GM18498 (cell line): Measurements from ENCODE around the gene SLCO1A2.
"Not testable (repeated sequence)": the region's sequence is repeated elsewhere in the genome, so short reads cannot be mapped to it uniquely, and the experiment has no call there.

Experiments
- ATAC-seq: cut with Tn5 transposase; IDR thresholded peaks from one replicate; pipeline ENCODE4 v1.9.1; 2021; ENCODE audit warnings: mild to moderate bottlenecking, moderate library complexity; ENCODE audit not compliant: unreplicated experiment

SLCO1A2 gene, protein sequence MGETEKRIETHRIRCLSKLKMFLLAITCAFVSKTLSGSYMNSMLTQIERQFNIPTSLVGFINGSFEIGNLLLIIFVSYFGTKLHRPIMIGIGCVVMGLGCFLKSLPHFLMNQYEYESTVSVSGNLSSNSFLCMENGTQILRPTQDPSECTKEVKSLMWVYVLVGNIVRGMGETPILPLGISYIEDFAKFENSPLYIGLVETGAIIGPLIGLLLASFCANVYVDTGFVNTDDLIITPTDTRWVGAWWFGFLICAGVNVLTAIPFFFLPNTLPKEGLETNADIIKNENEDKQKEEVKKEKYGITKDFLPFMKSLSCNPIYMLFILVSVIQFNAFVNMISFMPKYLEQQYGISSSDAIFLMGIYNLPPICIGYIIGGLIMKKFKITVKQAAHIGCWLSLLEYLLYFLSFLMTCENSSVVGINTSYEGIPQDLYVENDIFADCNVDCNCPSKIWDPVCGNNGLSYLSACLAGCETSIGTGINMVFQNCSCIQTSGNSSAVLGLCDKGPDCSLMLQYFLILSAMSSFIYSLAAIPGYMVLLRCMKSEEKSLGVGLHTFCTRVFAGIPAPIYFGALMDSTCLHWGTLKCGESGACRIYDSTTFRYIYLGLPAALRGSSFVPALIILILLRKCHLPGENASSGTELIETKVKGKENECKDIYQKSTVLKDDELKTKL

DNA sequence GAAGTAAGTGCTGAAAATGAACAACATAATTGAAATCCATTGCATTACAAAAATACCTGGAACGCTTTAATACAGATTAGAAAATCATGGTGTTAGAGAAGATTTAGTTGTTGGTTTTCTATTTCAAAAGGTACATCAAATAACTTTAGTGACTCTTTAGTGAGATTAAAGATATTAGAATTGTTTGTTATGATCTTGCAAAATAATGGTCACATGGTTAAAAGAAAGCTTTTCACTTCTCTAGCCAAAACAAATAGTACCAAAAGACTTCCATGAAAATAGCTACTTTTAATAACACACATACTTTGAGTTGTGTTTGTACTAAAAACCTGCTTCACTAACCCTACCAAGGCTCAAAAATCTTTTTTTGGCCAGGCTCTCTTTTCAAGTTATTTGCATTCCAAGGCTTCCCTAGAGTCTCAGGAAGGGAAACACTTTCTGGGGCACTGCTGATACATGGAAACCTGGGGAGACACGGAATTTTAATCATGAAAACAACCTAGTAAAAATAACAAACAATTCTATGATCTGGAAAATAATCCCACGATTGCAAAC lies at the start of gene SLCO1A2:
Gene SLCO1A2 (minus strand): TSS at position 147 of the 555 bp plus-strand sequence. CDS start 270 bp downstream, outside the sequence.
- ATAC-seq: no peak

DNA sequence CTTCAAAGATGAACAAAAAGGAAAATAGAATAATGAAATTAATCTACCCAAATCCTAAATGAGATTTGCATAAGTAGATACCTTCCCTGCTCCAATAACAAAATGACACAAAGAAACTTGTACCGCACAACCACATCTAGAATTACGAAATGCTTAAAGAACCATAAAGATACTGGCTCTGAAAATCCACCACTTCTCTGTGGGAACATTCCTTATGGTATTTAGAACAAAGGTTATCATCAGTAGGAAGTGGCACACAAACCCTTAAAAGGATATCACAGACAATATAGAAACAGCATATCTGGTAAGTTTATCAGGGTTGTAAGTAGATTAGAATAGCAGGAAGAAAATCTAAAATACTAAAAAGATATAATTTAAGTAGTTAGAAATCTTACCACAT lies 49.5 kb upstream of the SLCO1A2 start:
- no peak for ATAC-seq

DNA sequence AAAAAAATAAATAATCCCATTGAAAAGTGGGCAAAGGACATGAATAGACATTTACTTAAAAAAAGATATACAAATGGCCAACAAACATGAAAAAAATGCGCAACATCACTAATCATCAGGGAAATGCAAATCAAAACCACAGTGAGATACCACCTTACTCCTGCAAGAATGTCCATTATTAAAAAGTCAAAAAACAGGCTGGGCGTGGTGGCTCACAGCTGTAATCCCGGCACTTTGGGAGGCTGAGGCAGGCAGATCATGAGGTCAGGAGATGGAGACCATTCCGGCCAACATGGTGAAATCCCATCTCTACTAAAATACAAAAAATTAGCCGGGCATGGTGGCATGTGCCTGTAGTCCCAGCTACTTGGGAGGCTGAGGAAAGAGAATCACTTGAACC lies 46.6 kb upstream of the SLCO1A2 start:
- ATAC-seq: not testable (repeated sequence)

DNA sequence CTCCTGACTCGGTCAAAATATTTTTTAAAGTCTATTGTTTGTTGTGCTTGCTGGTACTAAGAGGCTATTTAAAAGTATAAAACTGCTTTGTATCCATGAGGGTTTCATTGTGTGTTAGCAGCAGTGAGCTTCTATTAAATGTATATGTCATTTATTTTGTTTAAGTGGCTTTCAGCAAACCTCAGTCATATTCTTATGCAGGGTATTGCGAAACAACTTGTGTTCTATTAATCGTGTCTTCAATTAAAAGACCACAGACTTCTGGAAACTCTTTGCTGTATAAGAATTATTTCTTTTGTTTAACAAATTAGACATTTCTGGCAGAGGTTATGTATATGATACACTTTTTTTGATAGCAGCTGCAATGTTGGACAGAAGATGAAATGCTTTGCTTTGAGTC lies 44.5 kb upstream of the SLCO1A2 start:
- ATAC-seq: no peak

DNA sequence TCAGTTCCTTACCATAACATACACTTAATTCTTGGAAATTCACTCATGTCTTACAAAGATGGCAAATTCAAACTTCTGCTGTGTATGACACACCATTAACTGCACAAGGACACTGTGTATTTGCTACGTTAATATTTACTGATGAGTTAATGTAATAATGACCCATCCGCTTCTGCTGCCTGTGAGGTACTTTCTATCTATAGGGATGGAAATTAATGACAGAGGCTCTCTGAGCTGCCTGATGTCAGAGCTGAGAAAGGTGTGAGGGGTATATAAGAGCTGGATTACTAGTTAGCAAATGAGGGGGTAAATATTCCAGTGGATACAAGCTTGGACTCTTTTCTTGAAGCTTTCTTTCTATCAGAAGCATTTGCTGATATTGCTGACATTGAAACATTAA lies 37.9 kb upstream of the SLCO1A2 start, which contains the start of gene IAPP:
Gene IAPP (plus strand): TSS at position 301 of the 400 bp plus-strand sequence. CDS start 450 bp downstream, outside the sequence.
- ATAC-seq: no peak

DNA sequence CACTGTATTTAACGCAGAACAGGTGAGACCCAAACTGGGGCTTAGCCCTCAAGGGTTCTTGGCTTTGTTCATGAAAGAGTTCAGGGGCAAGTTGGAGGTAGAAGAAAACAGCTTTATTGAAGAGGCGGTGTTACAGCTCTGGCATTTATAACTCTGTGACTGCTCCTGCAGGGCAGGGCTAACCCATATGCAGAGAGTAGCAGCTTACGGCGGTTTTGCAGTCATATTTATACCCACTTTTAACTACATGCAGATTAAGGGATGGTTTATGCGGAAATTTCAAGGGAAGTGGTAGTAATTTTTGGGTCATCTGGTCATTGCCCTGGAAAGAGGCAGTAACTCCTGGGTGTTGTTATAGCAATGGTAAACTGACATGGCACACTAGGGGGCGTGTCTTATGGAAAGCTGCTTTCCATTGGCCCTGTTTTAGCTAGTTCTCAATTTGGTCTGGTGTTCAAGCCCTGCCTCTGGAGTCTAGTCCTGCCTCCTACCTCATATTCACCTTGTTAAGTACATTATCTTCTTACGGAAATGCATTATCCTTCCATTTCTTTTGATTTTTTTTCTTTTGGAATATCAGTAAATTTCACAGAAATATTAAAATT lies 36.2 kb upstream of the SLCO1A2 start:
- no peak for ATAC-seq

DNA sequence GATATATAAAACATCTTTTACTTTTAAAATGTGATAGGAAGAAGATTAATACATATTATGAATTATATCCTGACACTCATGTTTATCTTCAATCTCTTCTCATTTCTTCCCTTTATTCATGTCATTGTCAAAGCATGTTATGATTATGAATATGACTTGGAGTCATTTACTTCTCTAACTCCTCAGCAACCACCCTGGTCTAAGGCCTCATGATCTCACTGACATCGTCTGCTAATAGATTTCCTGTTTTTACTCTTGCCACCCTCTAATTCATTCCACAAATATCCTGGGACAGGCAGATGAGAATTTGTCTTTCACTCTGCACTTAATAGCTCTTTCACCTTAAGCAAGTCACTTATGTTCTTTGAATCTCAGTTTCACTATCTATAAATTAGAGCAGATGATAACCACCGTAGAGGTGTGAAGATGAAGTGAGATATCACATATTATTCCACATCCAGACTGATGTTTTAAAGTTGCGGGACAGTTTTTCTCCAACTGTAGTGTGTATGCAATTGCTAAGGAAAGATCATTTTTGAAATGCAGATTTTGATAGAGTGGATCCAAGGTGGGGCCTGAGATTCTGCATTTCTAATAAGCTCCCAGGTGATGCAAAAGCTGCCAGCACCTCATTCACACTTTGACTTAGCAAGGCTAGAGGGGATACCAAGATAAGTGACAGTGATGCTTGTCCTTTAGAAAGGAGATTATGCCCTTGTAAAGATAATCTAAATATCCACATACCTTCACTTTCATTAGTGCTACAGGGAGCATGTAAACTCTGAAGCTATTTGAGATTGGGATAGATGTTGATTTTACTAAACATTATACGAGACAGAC lies 34.6 kb upstream of the SLCO1A2 start:
- ATAC-seq: no peak

DNA sequence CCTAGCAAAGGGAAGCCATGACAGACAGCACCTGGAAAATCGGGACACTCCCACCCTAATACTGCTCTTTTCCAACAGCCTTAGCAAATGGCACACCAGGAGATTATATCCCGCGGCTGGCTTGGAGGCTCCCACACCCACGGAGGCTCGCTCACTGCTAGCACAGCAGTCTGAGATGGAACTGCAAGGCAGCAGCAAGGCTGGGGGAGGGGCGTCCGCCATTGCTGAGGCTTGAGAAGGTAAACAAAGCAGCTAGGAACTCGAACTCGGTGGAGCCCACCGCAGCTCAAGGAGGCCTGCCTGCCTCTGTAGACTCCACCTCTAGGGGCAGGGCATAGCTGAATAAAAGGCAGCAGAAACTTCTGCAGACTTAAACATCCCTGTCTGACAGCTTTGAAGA lies 25.9 kb upstream of the SLCO1A2 start:
- ATAC-seq: not testable (repeated sequence)

DNA sequence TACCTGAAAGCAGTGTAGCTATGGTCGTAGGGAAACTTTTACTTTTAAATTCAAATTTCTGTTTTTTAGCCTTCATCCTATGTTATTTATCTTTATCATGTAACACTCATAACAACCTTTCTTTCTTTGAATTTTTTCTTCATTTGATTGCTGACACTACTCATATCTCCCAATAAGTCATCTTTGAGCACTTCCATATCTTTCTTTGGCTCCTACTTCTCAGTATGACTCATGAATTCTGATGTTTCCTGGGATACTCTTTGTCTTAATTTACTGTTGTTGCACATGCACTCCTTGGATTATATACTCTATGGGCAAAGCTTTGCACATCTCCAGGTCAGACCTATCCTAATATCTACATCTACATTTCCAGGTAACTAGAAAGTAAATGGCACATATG lies 19.9 kb upstream of the SLCO1A2 start:
- ATAC-seq: no peak

DNA sequence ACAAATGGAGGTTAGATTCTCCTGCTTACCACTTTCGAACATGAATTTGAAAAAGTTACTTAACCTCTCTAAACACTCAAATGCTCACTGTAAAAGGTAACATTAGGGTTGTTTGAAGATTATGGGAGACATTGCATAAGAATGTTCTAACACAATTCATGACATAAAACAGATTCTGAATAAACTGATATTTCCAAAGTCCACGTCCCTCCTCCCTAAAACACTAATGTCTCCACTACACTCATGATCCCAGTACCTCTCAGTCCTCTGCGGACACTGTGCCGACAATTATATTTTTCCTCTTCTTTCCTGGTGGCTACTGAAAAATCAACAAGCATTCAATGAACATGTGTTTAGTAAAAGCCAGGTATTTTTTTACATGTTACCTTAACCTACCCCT lies 19.2 kb upstream of the SLCO1A2 start:
- ATAC-seq: no peak

DNA sequence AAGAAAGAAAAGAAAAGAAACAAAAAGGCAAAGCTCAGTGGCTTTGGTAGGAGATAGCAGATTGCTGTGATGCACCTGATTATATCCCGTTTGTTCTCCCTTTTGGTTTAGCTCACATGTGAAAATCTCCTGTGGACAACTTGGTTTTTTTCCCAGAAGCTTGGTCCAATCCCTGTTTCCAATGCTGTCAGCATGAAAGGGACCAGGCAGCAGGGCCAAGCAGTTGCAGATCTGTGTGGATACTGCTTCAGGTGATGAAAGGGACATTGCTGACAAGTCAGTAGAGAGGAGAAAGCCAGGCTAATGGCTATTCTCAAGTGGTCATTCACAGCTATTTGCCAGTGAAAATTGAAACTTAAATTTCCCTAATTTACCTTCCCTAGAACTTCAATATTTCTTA lies 18.8 kb upstream of the SLCO1A2 start:
- no peak for ATAC-seq

DNA sequence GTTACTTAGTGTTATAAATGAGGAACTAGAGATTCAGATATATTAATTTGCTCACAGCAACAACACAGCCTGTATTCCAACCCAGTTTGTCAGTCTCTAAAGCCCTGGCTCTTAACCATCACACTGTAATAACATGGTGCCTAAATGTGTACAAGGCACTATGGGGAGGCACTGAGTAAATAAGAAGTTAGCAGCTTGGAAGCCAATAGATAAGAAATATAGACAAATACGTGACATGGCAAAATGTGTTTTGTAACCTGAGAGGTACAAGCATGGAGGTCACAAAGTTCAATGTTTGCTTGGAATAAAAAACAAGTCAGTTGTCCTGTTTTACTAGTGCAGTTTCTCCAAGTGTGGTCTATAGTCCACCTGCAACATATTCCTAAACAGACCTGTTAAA lies 16.3 kb upstream of the SLCO1A2 start:
- no peak for ATAC-seq

DNA sequence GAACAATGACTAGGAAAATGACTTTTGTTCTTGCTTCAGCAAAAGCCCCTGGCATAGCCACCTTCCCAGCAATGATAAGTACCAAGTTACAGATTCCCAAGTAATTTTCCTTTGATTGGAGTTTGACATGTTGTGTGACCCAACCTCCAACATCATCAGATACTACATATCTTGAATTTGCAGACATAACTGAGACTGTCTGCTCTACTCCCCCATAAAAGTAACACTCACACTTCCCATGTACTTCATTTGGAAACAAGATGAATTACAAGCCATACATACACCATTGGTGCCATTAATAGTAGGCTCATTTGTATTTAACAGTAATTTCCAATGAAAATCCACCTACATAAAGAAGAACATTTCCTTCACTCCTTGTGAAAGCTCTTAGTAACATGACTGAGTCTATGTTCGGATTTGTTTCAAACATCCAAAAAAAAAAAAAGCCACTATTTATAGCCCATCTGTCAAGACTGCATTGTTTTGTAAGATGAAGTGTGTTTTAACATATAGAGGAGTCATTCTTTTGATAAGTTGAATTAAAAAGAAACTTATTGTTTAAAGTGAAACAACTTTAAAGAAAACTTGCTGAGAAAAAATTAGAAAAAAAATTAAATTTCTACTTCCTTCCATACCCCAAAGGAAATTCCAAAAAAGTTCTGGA lies 12.0 kb upstream of the SLCO1A2 start:
- no peak for ATAC-seq

DNA sequence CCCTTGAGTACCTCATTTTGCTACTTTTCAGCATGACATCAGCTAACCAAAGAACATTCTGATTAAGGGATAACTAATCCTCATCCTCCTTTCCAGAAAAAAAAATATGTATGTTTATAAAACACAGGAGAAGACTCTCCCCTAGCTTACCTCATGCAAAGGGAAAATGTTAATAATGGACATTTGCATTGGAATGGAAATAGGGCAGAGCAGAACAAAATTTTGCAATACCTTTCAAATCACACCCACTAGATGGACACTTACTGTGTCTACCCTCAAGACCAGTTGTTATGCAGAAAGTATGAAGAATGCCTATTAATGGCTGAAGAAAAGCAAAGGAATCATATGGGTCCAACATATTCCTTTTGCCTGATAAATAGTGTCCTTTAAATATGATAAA lies 8.9 kb upstream of the SLCO1A2 start:
- no peak for ATAC-seq

DNA sequence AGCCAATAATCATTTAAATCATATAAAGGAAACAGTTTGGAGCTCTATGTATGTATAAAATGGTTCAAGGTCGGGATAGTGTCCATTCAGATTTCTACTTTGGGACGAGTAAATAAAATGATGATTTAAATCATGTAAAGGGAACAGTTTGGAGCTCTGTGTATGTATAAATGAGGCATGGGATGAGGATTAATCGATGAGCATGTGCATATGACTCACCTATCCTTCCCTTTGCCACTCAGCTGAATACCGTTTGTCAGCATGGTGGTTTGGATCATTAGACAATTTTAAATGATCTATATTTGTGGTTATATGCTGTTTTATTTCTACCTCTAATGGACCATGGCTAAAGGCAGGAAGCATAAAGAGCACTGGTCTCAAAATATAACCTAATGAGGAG lies 7.1 kb upstream of the SLCO1A2 start:
- no peak for ATAC-seq

DNA sequence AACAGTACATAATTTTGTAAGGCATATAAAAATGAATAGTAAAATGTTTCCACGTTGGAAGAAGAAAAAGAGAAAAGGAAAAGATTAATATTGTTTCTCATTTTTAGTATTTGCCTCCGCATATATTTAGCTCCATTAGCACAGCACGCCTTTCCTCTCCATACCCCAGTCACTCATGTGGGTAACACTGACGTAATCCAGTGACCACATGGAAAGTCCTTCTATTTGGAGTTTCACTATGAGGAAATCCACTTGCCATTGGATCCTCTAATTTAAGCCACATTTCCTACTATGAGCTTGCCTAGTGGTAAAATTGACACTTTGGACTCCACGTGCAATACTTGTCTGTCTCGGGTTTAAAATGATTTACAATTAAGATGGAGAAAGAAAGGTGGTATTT lies 5.7 kb upstream of the SLCO1A2 start:
- ATAC-seq: no peak

DNA sequence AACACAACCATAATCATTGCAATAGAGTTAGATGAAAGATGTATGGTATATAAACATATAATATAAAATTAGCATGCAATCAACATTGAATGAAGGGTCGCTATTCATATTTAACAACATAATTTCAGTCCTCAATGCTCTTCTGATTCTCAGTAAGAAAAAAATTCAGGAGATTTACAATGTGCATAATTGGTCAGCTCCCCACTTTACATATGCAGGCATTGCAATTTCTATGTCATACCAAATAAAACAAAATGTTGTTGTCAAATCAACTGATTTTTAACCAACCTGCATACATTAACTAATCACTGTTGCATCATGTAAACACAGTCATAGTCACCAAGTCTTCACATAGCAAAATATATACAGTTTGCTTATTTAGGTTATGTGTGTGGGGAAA lies 5.2 kb upstream of the SLCO1A2 start:
- ATAC-seq: no peak

DNA sequence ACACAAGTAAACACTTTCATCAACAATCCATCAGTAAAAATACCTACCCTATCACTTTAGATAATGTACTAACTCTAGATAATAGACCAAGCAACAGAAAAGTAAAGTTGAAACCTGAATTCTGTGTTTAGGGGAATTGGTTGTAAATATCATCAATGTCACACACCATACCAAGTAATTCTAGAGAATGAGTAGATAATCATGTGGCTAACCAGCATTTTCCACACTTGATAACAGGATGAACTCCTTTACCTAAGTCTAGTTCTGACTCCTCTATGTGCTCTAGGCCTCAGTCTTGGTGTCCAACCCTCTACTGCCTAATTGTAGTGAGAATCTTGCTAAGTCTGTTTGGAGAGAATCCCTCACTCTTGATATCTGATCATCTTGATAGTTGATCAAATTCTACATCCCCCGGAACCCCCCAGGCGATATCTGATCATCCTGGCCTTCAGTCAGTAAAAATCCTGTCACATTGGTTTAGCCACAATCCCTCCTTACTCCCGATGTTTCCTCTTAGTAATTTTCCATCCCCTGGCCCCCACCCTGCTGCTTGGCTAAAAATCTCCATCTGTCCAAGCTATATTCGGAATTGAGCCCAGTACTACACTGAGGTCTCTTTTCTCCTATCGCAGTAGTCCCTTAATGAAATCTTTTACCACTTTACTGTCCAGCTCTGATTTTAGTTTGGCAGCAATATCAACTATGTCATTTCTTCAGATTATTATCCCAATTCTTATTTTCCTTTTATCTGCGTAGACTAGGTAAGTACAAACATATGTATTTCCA lies 3.4 kb upstream of the SLCO1A2 start:
- ATAC-seq: no peak

DNA sequence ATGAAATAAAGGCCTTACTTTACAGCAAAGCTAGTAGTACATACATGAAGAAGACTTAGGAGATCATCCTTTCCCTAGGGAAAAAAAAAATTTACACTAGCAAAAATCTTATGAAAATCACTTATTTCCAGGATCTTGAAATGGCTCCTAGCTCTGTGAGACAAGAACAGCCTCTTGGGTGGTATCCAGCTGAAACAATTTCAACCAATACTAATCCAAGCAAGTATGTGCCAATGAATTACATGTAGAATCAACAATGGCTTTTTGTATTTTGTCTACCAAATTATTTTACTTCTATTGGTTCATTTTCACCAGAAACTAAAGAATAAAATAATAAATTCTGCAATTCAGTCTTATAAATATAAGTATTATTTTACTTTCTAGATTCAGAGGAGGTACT lies 2.7 kb upstream of the SLCO1A2 start:
- ATAC-seq: no peak
